Suprapubic skin (tissue), 3 donors: ENCODE results near the gene YWHAH.

Source experiments
- CTCF ChIP-seq, 2 donors: fragments of 200-600 bp in 1 of 2; fragments of 450-650 bp in 1 of 2; sonication (generic) in 1 of 2; IDR thresholded peaks; one replicate each; pipeline ENCODE4 v1.5.1; 2016 to 2019; ENCODE audit warnings: antibody characterized with exemption in 2 of 2, mild to moderate bottlenecking in 1 of 2, moderate library complexity in 1 of 2
- POLR2AphosphoS5 ChIP-seq, 3 donors: sonication (generic); formaldehyde crosslinking; IDR thresholded peaks; one replicate each; pipeline ENCODE4 v1.6.1; 2017; ENCODE audit warnings: antibody characterized with exemption in 3 of 3

GRCh38 chr22:31952094-31952401 is 7.7 kb downstream of the YWHAH start:
- TF ChIP-seq CTCF (IDR thresholded peaks at IDR 0.05), result no peak
- no peak for TF ChIP-seq POLR2AphosphoS5 (IDR thresholded peaks at IDR 0.05)
